ENCODE data around the gene CFAP99. TPM values are rescaled to one million over a fixed set of nuclear protein-coding genes. Genes with fewer than 3 reads are reported as not detected.
"Not testable (repeated sequence)": the region's sequence is repeated elsewhere in the genome, so short reads cannot be mapped to it uniquely, and the experiment has no call there.

CFAP99 gene
- total and polyA plus RNA-seq, 3 donors from 2014 or later: 30.5 to 41.2 (median 40.1) TPM

GRCh38 chr4:2427383-2428334 is 8.9 kb downstream of the CFAP99 start:
- Histone ChIP-seq H3K4me1 (no peaks in the 10 kb centered on the region), H3K9me3 (no peaks in the 10 kb centered on the region), H3K36me3 (ENCODE audit: low read depth, missing control alignments) (no peaks in the 10 kb centered on the region), H3K4me3 (no peak overlapping the region), H3K27me3 (no peaks in the 10 kb centered on the region), H3K27ac (no peak overlapping the region)
- no peak for DNase-seq
- WGBS, 2 donors: 90 to 93% methylated on average over 13 to 23 of the region's 23 CpGs
- intact Hi-C loops (cut with DNase I; ENCODE audit: low total_unique reads): no loop called here
- TF ChIP-seq, protein P1, sequence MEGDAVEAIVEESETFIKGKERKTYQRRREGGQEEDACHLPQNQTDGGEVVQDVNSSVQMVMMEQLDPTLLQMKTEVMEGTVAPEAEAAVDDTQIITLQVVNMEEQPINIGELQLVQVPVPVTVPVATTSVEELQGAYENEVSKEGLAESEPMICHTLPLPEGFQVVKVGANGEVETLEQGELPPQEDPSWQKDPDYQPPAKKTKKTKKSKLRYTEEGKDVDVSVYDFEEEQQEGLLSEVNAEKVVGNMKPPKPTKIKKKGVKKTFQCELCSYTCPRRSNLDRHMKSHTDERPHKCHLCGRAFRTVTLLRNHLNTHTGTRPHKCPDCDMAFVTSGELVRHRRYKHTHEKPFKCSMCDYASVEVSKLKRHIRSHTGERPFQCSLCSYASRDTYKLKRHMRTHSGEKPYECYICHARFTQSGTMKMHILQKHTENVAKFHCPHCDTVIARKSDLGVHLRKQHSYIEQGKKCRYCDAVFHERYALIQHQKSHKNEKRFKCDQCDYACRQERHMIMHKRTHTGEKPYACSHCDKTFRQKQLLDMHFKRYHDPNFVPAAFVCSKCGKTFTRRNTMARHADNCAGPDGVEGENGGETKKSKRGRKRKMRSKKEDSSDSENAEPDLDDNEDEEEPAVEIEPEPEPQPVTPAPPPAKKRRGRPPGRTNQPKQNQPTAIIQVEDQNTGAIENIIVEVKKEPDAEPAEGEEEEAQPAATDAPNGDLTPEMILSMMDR (IDR thresholded peaks at IDR 0.05): no peak
- no peak for TF ChIP-seq POLR2A (IDR thresholded peaks at IDR 0.05)

DNA sequence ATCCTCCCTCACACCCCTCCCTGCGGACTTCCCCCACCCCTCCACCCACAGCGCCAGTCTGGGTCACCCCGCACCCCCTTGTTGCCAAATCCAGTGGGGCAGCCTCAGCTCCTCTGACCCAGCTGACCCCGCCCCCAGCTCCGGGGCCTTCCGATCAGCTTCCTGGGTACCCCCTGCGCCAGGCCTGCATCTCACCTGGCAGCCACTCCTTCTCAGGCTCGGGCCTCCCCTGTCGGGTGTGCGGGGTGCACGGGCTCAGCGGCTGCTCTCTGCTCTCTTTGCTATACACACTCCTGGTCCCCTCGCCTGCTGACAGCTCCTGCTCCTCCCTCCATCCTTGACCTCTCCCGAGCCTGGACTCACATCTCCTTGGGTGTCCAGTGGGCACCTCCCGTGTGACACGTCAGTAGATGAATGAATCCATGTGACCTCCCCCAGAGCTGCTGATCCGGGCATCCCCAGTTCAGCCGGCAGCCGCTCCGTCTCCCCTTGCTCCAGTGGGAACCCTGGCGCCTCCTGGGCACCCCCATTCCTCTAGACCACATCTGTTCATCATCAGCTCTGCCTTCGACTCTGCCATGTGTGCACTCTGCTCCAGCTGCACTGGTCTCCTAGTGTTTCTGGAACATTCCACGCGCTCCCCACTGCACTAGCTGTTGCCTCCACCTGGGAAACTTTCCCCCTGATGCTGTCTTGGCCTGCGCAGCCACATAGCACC is 9.9 kb downstream of the CFAP99 start:
- Histone ChIP-seq H3K4me3 (no peak overlapping the region), H3K4me1 (no peaks in the 10 kb centered on the region), H3K27ac (no peak overlapping the region), H3K27me3 (no peaks in the 10 kb centered on the region), H3K36me3 (ENCODE audit: low read depth, missing control alignments) (no peaks in the 10 kb centered on the region), H3K9me3 (no peaks in the 10 kb centered on the region)
- WGBS, 2 donors: 68 to 75% methylated on average over 25 of the region's 25 CpGs
- TF ChIP-seq, protein P1 (IDR thresholded peaks at IDR 0.05): no peak
- TF ChIP-seq POLR2A (IDR thresholded peaks at IDR 0.05): no peak
- intact Hi-C loops (cut with DNase I; ENCODE audit: low total_unique reads): no loop called here
- DNase-seq: no peak

DNA sequence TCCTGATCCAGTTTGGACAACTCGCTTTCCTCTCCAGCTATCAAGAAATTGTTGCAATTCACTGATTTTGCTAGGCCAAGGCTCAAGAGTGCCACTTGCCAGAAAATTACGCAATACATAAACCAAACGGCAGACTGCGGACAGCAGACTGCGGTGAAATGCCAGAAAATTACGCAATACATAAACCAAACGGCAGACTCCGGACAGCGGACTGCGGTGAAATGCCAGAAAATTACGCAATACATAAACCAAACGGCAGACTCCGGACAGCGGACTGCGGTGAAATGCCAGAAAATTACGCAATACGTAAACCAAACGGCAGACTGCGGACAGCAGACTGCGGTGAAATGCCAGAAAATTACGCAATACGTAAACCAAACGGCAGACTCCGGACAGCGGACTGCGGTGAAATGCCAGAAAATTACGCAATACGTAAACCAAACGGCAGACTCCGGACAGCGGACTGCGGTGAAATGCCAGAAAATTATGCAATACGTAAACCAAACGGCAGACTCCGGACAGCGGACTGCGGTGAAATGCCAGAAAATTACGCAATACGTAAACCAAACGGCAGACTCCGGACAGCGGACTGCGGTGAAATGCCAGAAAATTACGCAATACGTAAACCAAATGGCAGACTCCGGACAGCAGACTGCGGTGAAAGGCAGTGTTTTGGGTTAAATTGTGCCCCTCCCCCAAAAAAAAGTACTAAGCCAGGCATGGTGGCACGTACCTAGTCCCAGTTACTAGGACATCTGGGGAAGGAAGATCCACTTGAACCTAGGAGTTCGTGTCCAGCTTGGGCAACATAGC is 11.4 kb downstream of the CFAP99 start:
- H3K36me3 ChIP-seq (ENCODE audit: low read depth, missing control alignments); H3K27me3 ChIP-seq; H3K4me3 ChIP-seq; H3K9me3 ChIP-seq; H3K4me1 ChIP-seq; DNase-seq; intact Hi-C loops (cut with DNase I; ENCODE audit: low total_unique reads); H3K27ac ChIP-seq: not testable (repeated sequence)
- WGBS, 2 donors: 54 to 79% methylated on average over 24 to 29 of the region's 49 CpGs

- TF ChIP-seq, protein P1 (IDR thresholded peaks at IDR 0.05): no peak
- no peak for TF ChIP-seq POLR2A (IDR thresholded peaks at IDR 0.05)
- Histone ChIP-seq H3K9me3 (no peaks in the 10 kb centered on the region), H3K4me3 (no peak overlapping the region), H3K36me3 (ENCODE audit: low read depth, missing control alignments) (no peaks in the 10 kb centered on the region), H3K4me1 (no peaks in the 10 kb centered on the region), H3K27me3 (no peaks in the 10 kb centered on the region), H3K27ac (no peak overlapping the region)
- intact Hi-C loops (cut with DNase I; ENCODE audit: low total_unique reads): no loop called here
- DNase-seq: no peak
Measured at GRCh38 chr4:2432004-2432403, 13.2 kb downstream of the CFAP99 start.
